Gastroesophageal sphincter (tissue), 4 donors: ENCODE results near the gene BACH2. TPM values are rescaled to one million over a fixed set of nuclear protein-coding genes. Genes with fewer than 3 reads are reported as not detected.
"Not testable (repeated sequence)": the region's sequence is repeated elsewhere in the genome, so short reads cannot be mapped to it uniquely, and the experiment has no call there.

ENCODE experiments used
- ATAC-seq: fragments of 150-250 bp; one replicate; pipeline ENCODE4 v1.9.1; 2016; ENCODE audit warnings: mild to moderate bottlenecking, moderate library complexity
- H3K27ac ChIP-seq, 4 donors: fragments of 200-600 bp; sonication (generic) in 3 of 4; 1 replicate in 3 of 4; 2 replicates in 1 of 4; pipeline ENCODE4 v1.5.1; 2016 to 2019
- H3K27me3 ChIP-seq: fragments of 200-600 bp; sonication (generic); one replicate; pipeline ENCODE4 v1.5.1; 2019
- H3K36me3 ChIP-seq, 2 donors: fragments of 200-600 bp; sonication (generic); one replicate each; pipeline ENCODE4 v1.5.1; 2019; ENCODE audit warnings: control low read depth in 1 of 2
- H3K4me1 ChIP-seq, 3 donors: fragments of 200-600 bp; sonication (generic); 1 replicate in 2 of 3; 2 replicates in 1 of 3; pipeline ENCODE4 v1.5.1; 2016 to 2019; ENCODE audit warnings: control low read depth in 2 of 3
- H3K4me3 ChIP-seq, 2 donors: fragments of 200-600 bp; sonication (generic); one replicate each; pipeline ENCODE4 v1.5.1; 2019; ENCODE audit warnings: mild to moderate bottlenecking in 1 of 2, moderate library complexity in 1 of 2
- H3K9me3 ChIP-seq, 3 donors: fragments of 200-600 bp; sonication (generic); one replicate each; pipeline ENCODE4 v1.5.1; 2017 to 2019; ENCODE audit warnings: control low read depth in 2 of 3
- EP300 ChIP-seq: sonication (generic); formaldehyde crosslinking; IDR thresholded peaks from one replicate; pipeline ENCODE4 v1.6.1; 2017; ENCODE audit warnings: antibody characterized with exemption, mild to moderate bottlenecking
- POLR2A ChIP-seq, 2 donors: fragments of 450-650 bp; IDR thresholded peaks; one replicate each; pipeline ENCODE4 v1.6.1; 2017; ENCODE audit warnings: antibody characterized with exemption in 2 of 2, mild to moderate bottlenecking in 2 of 2, moderate library complexity in 1 of 2
- POLR2AphosphoS5 ChIP-seq: sonication (generic); formaldehyde crosslinking; IDR thresholded peaks from one replicate; pipeline ENCODE4 v1.6.1; 2017; ENCODE audit warnings: antibody characterized with exemption
- WGBS, 2 donors: methylation state at CpG; one replicate each; pipeline ENCODE4 v1.1.5; 2018; ENCODE audit warnings: low coverage in 1 of 2; 5-methylcytosine and 5-hydroxymethylcytosine counted together
- total RNA-seq, 4 donors: library from RNA; depleted of rRNA; stranded (reverse); fragments of >200 nt; gene quantifications; one replicate each; pipeline ENCODE4 v1.1.0, GENCODE V29; 2016
- TF ChIP-seq, protein P1 (sequence below), 4 experiments: fragments of 200-600 bp in 2 of 4; fragments of 450-650 bp in 2 of 4; sonication (generic) in 1 of 4; IDR thresholded peaks; one replicate each; pipeline ENCODE4 v1.5.1; 2017 to 2019; ENCODE audit warnings: antibody characterized with exemption in 4 of 4, mild to moderate bottlenecking in 2 of 4, moderate library complexity in 2 of 4

Gene BACH2
- total RNA-seq, 4 donors from 2014 or later, result 3.5 to 10.4 (median 3.9) TPM

DNA sequence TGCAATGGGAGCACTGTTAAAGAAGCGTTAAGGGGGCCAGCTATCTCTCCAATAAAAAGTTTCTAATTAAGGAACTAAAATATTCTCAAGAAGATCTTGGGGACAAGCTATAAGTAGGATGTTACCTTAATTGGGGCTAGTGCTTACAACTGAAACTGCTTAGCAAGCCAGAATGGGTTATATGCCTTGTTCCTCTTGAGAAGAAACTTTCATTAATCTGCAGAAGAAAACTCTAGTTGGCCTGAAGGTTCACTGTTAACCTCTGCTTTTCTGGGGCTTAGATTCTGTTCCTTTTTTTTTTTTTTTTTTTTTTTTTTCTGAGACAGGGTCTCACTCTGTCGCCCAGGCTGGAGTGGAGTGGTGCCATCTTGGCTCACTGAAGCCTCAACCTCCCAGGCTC, 82.2 kb downstream of the BACH2 start:
- no peak for ATAC-seq
- peaks cover 5 to 40% (median 24%) of the 10 kb centered on the region in 3 donors for H3K4me1 ChIP-seq
- no peaks in the 10 kb centered on the region for H3K36me3 ChIP-seq
- H3K27ac ChIP-seq, result no peak overlapping the region
- TF ChIP-seq EP300 (no peak), POLR2AphosphoS5 (no peak), POLR2A (IDR thresholded peaks at IDR 0.05) (no peak)
- TF ChIP-seq, protein P1, sequence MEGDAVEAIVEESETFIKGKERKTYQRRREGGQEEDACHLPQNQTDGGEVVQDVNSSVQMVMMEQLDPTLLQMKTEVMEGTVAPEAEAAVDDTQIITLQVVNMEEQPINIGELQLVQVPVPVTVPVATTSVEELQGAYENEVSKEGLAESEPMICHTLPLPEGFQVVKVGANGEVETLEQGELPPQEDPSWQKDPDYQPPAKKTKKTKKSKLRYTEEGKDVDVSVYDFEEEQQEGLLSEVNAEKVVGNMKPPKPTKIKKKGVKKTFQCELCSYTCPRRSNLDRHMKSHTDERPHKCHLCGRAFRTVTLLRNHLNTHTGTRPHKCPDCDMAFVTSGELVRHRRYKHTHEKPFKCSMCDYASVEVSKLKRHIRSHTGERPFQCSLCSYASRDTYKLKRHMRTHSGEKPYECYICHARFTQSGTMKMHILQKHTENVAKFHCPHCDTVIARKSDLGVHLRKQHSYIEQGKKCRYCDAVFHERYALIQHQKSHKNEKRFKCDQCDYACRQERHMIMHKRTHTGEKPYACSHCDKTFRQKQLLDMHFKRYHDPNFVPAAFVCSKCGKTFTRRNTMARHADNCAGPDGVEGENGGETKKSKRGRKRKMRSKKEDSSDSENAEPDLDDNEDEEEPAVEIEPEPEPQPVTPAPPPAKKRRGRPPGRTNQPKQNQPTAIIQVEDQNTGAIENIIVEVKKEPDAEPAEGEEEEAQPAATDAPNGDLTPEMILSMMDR (IDR thresholded peaks at IDR 0.05), result no peak
- H3K27me3 ChIP-seq, result no peaks in the 10 kb centered on the region
- whole genome bisulfite sequencing, 2 donors, result 86 to 100% methylated on average over 1 of the region's 2 CpGs
- H3K9me3 ChIP-seq, result no peaks in the 10 kb centered on the region
- no peak overlapping the region for H3K4me3 ChIP-seq

GRCh38 chr6:90212274-90212673, 84.4 kb downstream of the BACH2 start:
- Histone ChIP-seq H3K4me1 (peaks cover 0 to 22% (median 11%) of the 10 kb centered on the region in 3 donors), H3K9me3 (no peaks in the 10 kb centered on the region), H3K36me3 (no peaks in the 10 kb centered on the region), H3K27me3 (no peaks in the 10 kb centered on the region), H3K4me3 (no peak overlapping the region), H3K27ac (no peak overlapping the region)
- TF ChIP-seq EP300, result no peak
- TF ChIP-seq POLR2AphosphoS5, result no peak
- TF ChIP-seq, protein P1 (IDR thresholded peaks at IDR 0.05), result no peak
- TF ChIP-seq POLR2A (IDR thresholded peaks at IDR 0.05), result no peak
- no peak for ATAC-seq
- WGBS, 2 donors, result 100% methylated on average over 1 of the region's 3 CpGs; no CpG with 5 or more reads in 1 of the 2 donors

DNA sequence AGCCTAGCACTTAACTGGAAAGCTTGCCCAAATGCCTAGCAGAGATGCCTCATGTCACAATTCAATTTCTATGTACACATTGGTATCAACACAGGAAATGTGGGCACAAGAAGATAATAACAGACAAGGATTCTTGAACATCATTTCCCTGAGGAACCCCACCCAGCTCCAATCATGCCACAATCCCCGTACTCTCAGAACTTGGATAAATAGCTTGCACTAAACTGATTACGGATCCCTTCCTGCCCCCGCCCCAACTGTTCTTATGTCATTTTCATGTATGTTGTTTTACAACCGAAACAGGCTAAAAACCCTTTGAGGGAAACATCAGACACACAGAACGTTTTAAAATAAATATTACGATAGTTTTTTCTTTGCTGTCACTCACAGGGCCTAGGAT, 87.1 kb downstream of the BACH2 start:
- no peak overlapping the region for H3K27ac ChIP-seq
- no peak for ATAC-seq
- no peaks in the 10 kb centered on the region for H3K9me3 ChIP-seq
- H3K4me3 ChIP-seq, result no peak overlapping the region
- WGBS, 2 donors, result 80 to 87% methylated on average over 6 of the region's 6 CpGs
- TF ChIP-seq, protein P1 (IDR thresholded peaks at IDR 0.05), result no peak
- TF ChIP-seq POLR2AphosphoS5 (no peak), EP300 (no peak), POLR2A (IDR thresholded peaks at IDR 0.05) (no peak)
- no peaks in the 10 kb centered on the region for H3K36me3 ChIP-seq
- H3K27me3 ChIP-seq, result no peaks in the 10 kb centered on the region
- peaks cover 0 to 14% (median 8%) of the 10 kb centered on the region in 3 donors for H3K4me1 ChIP-seq

- not testable (repeated sequence) for H3K4me3 ChIP-seq, ATAC-seq
Observed at GRCh38 chr6:90208690-90209089, 88.0 kb downstream of the BACH2 start.

GRCh38 chr6:90204327-90205056, 92.2 kb downstream of the BACH2 start:
- TF ChIP-seq POLR2A (IDR thresholded peaks at IDR 0.05) (no peak), EP300 (no peak), POLR2AphosphoS5 (no peak)
- TF ChIP-seq, protein P1 (IDR thresholded peaks at IDR 0.05), result no peak
- no peaks in the 10 kb centered on the region for H3K36me3 ChIP-seq
- H3K4me3 ChIP-seq, result no peak overlapping the region
- H3K27ac ChIP-seq, result no peak overlapping the region
- WGBS, 2 donors, result 64 to 68% methylated on average over 5 to 7 of the region's 7 CpGs
- H3K9me3 ChIP-seq, result no peaks in the 10 kb centered on the region
- H3K27me3 ChIP-seq, result no peaks in the 10 kb centered on the region
- no peak for ATAC-seq
- H3K4me1 ChIP-seq, result peaks cover 0 to 8% (median 3%) of the 10 kb centered on the region in 3 donors

More at GRCh38 chr6:90208690-90209089, 88.0 kb downstream of the BACH2 start:
- H3K36me3 ChIP-seq, H3K27ac ChIP-seq, H3K9me3 ChIP-seq, H3K27me3 ChIP-seq: not testable (repeated sequence)
- peaks cover 0 to 14% (median 8%) of the 10 kb centered on the region in 3 donors for H3K4me1 ChIP-seq
- 100% methylated on average over 1 of the region's 2 CpGs; no CpG with 5 or more reads in 1 of the 2 donors for WGBS, 2 donors
